Loucy (cell line): ENCODE data around the gene CBX2.

Source experiments
- H2AFZ ChIP-seq: fragments of 200-600 bp; sonication (generic); 2 replicates; pipeline ENCODE4 v1.6.0; 2016; ENCODE audit warnings: antibody characterized with exemption, mild to moderate bottlenecking, low read length, moderate library complexity
- H3F3A ChIP-seq: fragments of 200-600 bp; 2 replicates; pipeline ENCODE4 v1.6.0; 2016; ENCODE audit warnings: antibody characterized with exemption, low read depth, mild to moderate bottlenecking
- H3K27me3 ChIP-seq: fragments of 200-600 bp; sonication (generic); 2 replicates; pipeline ENCODE4 v1.6.1; 2014; ENCODE audit warnings: low read length, mild to moderate bottlenecking; ENCODE audit not compliant: insufficient read depth, poor library complexity, severe bottlenecking
- H3K36me3 ChIP-seq: fragments of 200-600 bp; sonication (generic); 2 replicates; pipeline ENCODE4 v1.6.1; 2016; ENCODE audit warnings: low read length; ENCODE audit not compliant: insufficient read depth
- H3K4me1 ChIP-seq: fragments of 200-600 bp; sonication (generic); 2 replicates; pipeline ENCODE4 v1.5.1; 2014; ENCODE audit warnings: low read length, mild to moderate bottlenecking; ENCODE audit not compliant: insufficient read depth, poor library complexity, severe bottlenecking
- H3K4me2 ChIP-seq: fragments of 200-600 bp; sonication (generic); 2 replicates; pipeline ENCODE4 v1.6.0; 2014; ENCODE audit warnings: antibody characterized with exemption, low read length, low read depth, mild to moderate bottlenecking; ENCODE audit not compliant: poor library complexity, severe bottlenecking
- H3K4me3 ChIP-seq: fragments of 200-600 bp; sonication (generic); 2 replicates; pipeline ENCODE4 v1.5.1; 2014; ENCODE audit warnings: low read length, mild to moderate bottlenecking, mixed read lengths; ENCODE audit not compliant: poor library complexity, severe bottlenecking
- H3K79me2 ChIP-seq: fragments of 200-600 bp; sonication (generic); 2 replicates; pipeline ENCODE4 v1.6.1; 2014; ENCODE audit warnings: low read length; ENCODE audit not compliant: insufficient read depth
- H3K9ac ChIP-seq: fragments of 200-600 bp; sonication (generic); 2 replicates; pipeline ENCODE4 v1.6.0; 2014; ENCODE audit warnings: mild to moderate bottlenecking, low read depth, low read length, moderate library complexity; ENCODE audit not compliant: poor library complexity, severe bottlenecking
- H3K9me2 ChIP-seq: fragments of 200-600 bp; sonication (generic); replicated peaks from 2 replicates; pipeline ENCODE4 v1.6.1; 2016; ENCODE audit warnings: low read depth, low read length, mixed read lengths
- H3K9me3 ChIP-seq: fragments of 200-600 bp; sonication (generic); 2 replicates; pipeline ENCODE4 v1.6.1; 2014; ENCODE audit warnings: mild to moderate bottlenecking, antibody characterized with exemption, low read length, low read depth; ENCODE audit not compliant: insufficient read depth
- H4K20me1 ChIP-seq: fragments of 200-600 bp; sonication (generic); 2 replicates; pipeline ENCODE4 v1.6.0; 2014; ENCODE audit warnings: antibody characterized with exemption, low read length, mild to moderate bottlenecking; ENCODE audit not compliant: insufficient read depth, poor library complexity, severe bottlenecking
- EZH2phosphoT487 ChIP-seq: fragments of 200-600 bp; IDR thresholded peaks from 2 replicates; pipeline ENCODE4 v1.6.1; 2018; ENCODE audit warnings: antibody characterized with exemption, mild to moderate bottlenecking, moderate library complexity, borderline replicate concordance
- TF ChIP-seq, protein P1 (sequence below): fragments of 200-600 bp; sonication (generic); conservative IDR thresholded peaks from 2 replicates; pipeline ENCODE4 v1.5.1; 2014; ENCODE audit warnings: mild to moderate bottlenecking, antibody characterized with exemption, low read length

Gene CBX2

DNA sequence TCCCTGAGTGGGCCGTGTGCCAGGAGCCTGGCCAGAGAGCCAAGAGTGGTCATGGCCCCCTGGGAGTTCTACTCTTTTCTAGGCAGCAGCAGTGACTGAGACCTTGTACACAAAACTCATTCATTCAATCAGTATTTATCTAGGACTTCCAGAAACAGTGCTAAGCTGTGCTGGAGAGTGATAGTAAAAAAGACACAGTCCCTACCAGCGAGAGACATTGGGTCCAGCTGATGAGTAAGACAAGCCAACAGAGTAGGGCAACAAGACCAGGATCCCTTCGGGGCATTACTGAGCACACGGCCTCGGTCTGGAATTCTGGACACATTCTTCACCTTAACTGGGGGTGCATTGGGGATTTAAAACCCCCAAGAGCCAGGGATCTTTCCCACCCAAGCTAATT, 41.1 kb downstream of the CBX2 start:
- Histone ChIP-seq H3K4me2 (no peak overlapping the region), H3K27me3 (no peaks in the 10 kb centered on the region)

DNA sequence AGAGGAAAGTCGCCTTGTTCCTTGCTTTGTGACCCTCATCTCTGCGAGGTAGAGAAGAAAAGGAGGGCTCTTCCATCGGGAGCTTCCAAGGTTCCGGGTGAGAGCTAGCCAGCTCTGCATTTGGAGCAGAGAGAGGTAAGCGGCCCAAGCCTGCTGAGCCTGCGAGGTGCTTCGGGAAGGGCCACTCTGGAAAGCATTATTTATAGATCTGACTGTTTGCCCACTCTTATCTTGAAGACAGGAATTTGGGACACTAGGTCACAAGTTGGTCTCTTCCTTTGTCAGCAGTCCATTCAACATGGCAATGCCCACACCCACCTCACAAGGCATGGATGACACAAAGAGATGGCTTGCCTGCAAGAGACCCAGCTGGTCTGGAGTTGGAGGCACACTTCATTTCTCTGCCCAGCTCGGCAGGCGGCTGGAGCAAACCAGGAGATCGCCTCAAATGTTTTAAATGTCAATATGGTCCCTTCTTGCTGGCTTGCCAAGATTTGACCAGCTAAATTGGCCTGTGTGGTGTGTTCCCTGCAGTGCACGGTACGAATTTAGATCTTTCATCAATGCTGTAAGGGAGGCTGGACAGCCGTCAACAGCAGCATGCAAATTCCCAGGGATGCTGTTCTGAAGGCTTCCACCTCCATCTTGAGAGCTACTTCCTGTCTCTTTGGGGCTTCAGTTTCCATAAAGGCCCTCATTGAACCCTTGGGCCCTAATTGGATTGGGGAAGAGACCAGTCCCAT, 41.8 kb downstream of the CBX2 start:
- Histone ChIP-seq H3K9me3 (no peaks in the 10 kb centered on the region), H3K4me3 (no peak overlapping the region), H3F3A (no peaks in the 10 kb centered on the region), H3K36me3 (no peaks in the 10 kb centered on the region), H3K4me2 (no peak overlapping the region), H3K9ac (no peak overlapping the region), H3K4me1 (no peaks in the 10 kb centered on the region), H2AFZ (no peak overlapping the region), H3K27me3 (no peaks in the 10 kb centered on the region), H3K9me2 (no peaks in the 10 kb centered on the region), H4K20me1 (no peaks in the 10 kb centered on the region), H3K79me2 (peaks cover 2% of the 10 kb centered on the region; the same call in 1 of the 2 replicates)
- TF ChIP-seq EZH2phosphoT487, result no peak
- TF ChIP-seq, protein P1, sequence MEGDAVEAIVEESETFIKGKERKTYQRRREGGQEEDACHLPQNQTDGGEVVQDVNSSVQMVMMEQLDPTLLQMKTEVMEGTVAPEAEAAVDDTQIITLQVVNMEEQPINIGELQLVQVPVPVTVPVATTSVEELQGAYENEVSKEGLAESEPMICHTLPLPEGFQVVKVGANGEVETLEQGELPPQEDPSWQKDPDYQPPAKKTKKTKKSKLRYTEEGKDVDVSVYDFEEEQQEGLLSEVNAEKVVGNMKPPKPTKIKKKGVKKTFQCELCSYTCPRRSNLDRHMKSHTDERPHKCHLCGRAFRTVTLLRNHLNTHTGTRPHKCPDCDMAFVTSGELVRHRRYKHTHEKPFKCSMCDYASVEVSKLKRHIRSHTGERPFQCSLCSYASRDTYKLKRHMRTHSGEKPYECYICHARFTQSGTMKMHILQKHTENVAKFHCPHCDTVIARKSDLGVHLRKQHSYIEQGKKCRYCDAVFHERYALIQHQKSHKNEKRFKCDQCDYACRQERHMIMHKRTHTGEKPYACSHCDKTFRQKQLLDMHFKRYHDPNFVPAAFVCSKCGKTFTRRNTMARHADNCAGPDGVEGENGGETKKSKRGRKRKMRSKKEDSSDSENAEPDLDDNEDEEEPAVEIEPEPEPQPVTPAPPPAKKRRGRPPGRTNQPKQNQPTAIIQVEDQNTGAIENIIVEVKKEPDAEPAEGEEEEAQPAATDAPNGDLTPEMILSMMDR, result no peak

More for the DNA sequence above, 41.1 kb downstream of the CBX2 start:
- Histone ChIP-seq H3F3A (no peaks in the 10 kb centered on the region), H3K4me3 (no peak overlapping the region), H3K9ac (no peak overlapping the region), H3K9me3 (no peaks in the 10 kb centered on the region), H3K4me1 (peaks cover 6% of the 10 kb centered on the region), H3K79me2 (peaks cover 8% of the 10 kb centered on the region; the same call in 1 of the 2 replicates), H3K36me3 (no peaks in the 10 kb centered on the region), H3K9me2 (no peaks in the 10 kb centered on the region), H2AFZ (no peak overlapping the region), H4K20me1 (no peaks in the 10 kb centered on the region)
- TF ChIP-seq, protein P1, result no peak
- TF ChIP-seq EZH2phosphoT487, result no peak

DNA sequence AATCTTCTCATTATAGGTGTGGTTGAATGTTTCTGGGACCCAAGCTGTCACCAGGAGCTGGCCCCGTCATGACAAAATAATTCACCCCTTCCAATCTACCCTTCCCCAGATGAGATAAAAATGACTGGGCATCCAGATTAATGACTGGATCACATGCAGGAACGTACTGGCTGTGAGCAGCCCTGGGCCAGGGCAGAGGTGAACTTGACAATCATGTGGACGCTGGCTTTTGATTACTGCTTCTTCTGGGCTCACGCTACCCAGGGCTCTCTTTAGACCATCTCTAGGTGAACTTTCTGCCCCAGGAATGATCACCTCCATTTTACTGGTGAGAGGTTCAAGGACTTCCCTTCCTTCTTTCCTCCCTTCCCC, 43.0 kb downstream of the CBX2 start:
- no peaks in the 10 kb centered on the region for H3K27me3 ChIP-seq
- no peaks in the 10 kb centered on the region for H3K4me1 ChIP-seq
- TF ChIP-seq, protein P1, result no peak
- TF ChIP-seq EZH2phosphoT487, result no peak

More for the DNA sequence above, 43.0 kb downstream of the CBX2 start:
- no peaks in the 10 kb centered on the region for H4K20me1 ChIP-seq
- no peaks in the 10 kb centered on the region for H3F3A ChIP-seq
- H3K36me3 ChIP-seq, result no peaks in the 10 kb centered on the region
- H3K9ac ChIP-seq, result no peak overlapping the region
- H3K4me2 ChIP-seq, result no peak overlapping the region
- H2AFZ ChIP-seq, result no peak overlapping the region
- H3K79me2 ChIP-seq, result no peaks in the 10 kb centered on the region
- H3K9me3 ChIP-seq, result no peaks in the 10 kb centered on the region
- no peaks in the 10 kb centered on the region for H3K9me2 ChIP-seq
- no peak overlapping the region for H3K4me3 ChIP-seq
